Measurements from ENCODE around the gene KIT. TPM values are rescaled to one million over a fixed set of nuclear protein-coding genes. Genes with fewer than 3 reads are reported as not detected.

The KIT gene
- total RNA-seq, 1 donor from 2014 or later: 20.7 TPM

GRCh38 chr4:54737421-54737820, 79.7 kb downstream of the KIT start:
- H3K27ac Mint-ChIP-seq: no peak overlapping the region
- H3K36me3 Mint-ChIP-seq (ENCODE audit: insufficient read depth): peaks cover 14% of the 10 kb centered on the region
- no peaks in the 10 kb centered on the region for H3K9me3 Mint-ChIP-seq (ENCODE audit: low read depth)
- H3K4me1 Mint-ChIP-seq (ENCODE audit: low read depth): peaks cover 12% of the 10 kb centered on the region
- no peak overlapping the region for H3K4me3 Mint-ChIP-seq (ENCODE audit: low read depth)
- TF ChIP-seq CTCF (IDR thresholded peaks at IDR 0.05; ENCODE audit: unreplicated experiment): no peak
- H3K27me3 Mint-ChIP-seq: no peaks in the 10 kb centered on the region
- DNase-seq (ENCODE audit: low spot score, unreplicated experiment): no peak

- H3K36me3 Mint-ChIP-seq (ENCODE audit: insufficient read depth): peaks cover 13% of the 10 kb centered on the region
- H3K4me1 Mint-ChIP-seq (ENCODE audit: low read depth): peaks cover 12% of the 10 kb centered on the region
- peaks cover 7% of the 10 kb centered on the region for H3K9me3 Mint-ChIP-seq (ENCODE audit: low read depth)
- DNase-seq (ENCODE audit: low spot score, unreplicated experiment): no peak
- H3K27ac Mint-ChIP-seq: no peak overlapping the region
- no peak for TF ChIP-seq CTCF (IDR thresholded peaks at IDR 0.05; ENCODE audit: unreplicated experiment)
- no peak overlapping the region for H3K4me3 Mint-ChIP-seq (ENCODE audit: low read depth)
- no peaks in the 10 kb centered on the region for H3K27me3 Mint-ChIP-seq
Observed at GRCh38 chr4:54741202-54741601, 83.4 kb downstream of the KIT start.

- TF ChIP-seq CTCF (IDR thresholded peaks at IDR 0.05; ENCODE audit: unreplicated experiment): no peak
- H3K4me1 Mint-ChIP-seq (ENCODE audit: low read depth): peaks cover 12% of the 10 kb centered on the region
- no peak overlapping the region for H3K4me3 Mint-ChIP-seq (ENCODE audit: low read depth)
- no peak for DNase-seq (ENCODE audit: low spot score, unreplicated experiment)
- H3K9me3 Mint-ChIP-seq (ENCODE audit: low read depth): peaks cover 7% of the 10 kb centered on the region
- H3K27me3 Mint-ChIP-seq: no peaks in the 10 kb centered on the region
- H3K36me3 Mint-ChIP-seq (ENCODE audit: insufficient read depth): peaks cover 12% of the 10 kb centered on the region
- no peak overlapping the region for H3K27ac Mint-ChIP-seq
Observed at GRCh38 chr4:54742636-54743399, 85.1 kb downstream of the KIT start.

- Mint-ChIP-seq H3K9me3 (ENCODE audit: low read depth) (peaks cover 10% of the 10 kb centered on the region), H3K27me3 (no peaks in the 10 kb centered on the region), H3K27ac (no peak overlapping the region), H3K36me3 (ENCODE audit: insufficient read depth) (peaks cover 9% of the 10 kb centered on the region), H3K4me1 (ENCODE audit: low read depth) (peaks cover 12% of the 10 kb centered on the region), H3K4me3 (ENCODE audit: low read depth) (no peak overlapping the region)
- no peak for TF ChIP-seq CTCF (IDR thresholded peaks at IDR 0.05; ENCODE audit: unreplicated experiment)
- DNase-seq (ENCODE audit: low spot score, unreplicated experiment): no peak
Observed at GRCh38 chr4:54743562-54743961, 85.8 kb downstream of the KIT start.

- TF ChIP-seq CTCF (IDR thresholded peaks at IDR 0.05; ENCODE audit: unreplicated experiment): no peak
- DNase-seq (ENCODE audit: low spot score, unreplicated experiment): no peak
- Mint-ChIP-seq H3K4me3 (ENCODE audit: low read depth) (no peak overlapping the region), H3K9me3 (ENCODE audit: low read depth) (peaks cover 10% of the 10 kb centered on the region), H3K36me3 (ENCODE audit: insufficient read depth) (peaks cover 9% of the 10 kb centered on the region), H3K27ac (no peak overlapping the region), H3K4me1 (ENCODE audit: low read depth) (peaks cover 12% of the 10 kb centered on the region), H3K27me3 (no peaks in the 10 kb centered on the region)
Observed at GRCh38 chr4:54744487-54744886, 86.7 kb downstream of the KIT start.
